ENCODE measurements around the gene SBF1.

Gene SBF1

DNA sequence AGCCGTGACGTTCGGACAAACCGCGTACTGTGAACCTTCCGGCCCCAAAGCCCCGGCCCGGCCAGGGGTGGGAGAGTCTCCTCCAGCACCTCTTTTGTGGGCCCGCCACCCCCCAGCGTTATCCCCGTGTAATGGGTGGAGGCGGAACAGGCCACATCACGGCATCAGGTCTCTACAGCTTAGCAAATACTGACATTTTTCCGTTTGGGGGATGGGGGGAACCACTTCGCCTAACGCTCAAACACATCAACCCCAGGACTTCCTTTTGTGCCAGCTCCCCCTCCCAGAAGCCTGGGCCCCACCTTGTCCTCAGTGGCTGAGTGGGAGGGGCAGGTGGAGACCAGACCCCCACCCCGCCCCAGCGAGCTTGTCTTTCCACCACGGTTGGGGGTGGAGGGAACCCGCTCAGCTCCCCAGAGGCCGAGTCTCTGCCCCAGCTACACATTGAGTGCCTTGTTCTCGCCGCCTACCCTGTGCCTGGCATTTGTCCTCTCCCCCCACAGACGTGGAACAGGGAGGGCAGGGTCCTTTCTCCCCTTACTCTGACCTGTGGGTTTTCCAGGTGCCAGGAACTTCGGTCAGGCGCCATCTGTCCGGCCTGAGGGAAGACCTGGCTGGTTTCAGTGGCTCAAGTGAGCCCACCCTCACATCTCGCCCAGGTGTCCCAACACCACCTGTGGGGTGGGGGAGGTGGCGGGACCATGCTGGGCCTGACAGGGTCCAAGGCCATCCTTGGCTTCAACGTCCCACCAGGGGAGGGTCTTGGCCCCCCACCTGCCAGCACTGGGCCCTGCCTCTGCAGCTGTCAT, 29.6 kb downstream of the SBF1 start:
- TF ChIP-seq EZH2 (IDR thresholded peaks at IDR 0.05) (no peak), POLR2AphosphoS5 (IDR thresholded peaks at IDR 0.05; ENCODE audit: borderline replicate concordance, low read depth, low read length) (no peak; the same call in 1 of the 2 replicates), FOXP2 (optimal IDR thresholded peaks at IDR 0.05; ENCODE audit: control extremely low read depth, extremely low read length, insufficient read depth) (no peak)
- Histone ChIP-seq H3K9ac (ENCODE audit: insufficient read length) (no peak overlapping the region), H3K36me3 (ENCODE audit: insufficient read depth, low read length) (peaks cover 27% of the 10 kb centered on the region; the same call in 1 of the 2 replicates), H3K27ac (peak overlapping the region; percentile 3; the same call in 1 of the 2 replicates), H3K9me3 (ENCODE audit: low read depth, low read length) (no peaks in the 10 kb centered on the region), H3K4me3 (no peak overlapping the region)
- no peak for DNase-seq (ENCODE audit: low read depth, low spot score)

DNA sequence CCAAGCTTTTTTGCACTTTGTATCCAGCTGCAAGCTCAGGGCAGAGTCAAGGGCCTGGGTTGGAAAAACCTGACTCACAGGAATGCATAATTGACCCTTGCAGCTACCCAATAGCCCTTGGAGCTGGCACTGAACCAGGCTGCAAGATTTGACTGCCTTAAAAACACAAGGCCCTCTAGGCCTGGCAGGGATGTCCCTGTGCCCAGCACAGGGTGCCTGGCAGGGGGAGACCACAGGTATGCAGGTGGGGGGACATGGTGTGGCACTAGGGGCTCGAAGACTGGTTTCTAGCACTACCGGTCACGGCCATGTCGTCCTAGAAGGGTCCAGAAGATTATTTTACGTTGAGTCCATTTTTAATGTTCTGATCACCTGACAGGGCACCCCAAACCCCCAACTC, 30.2 kb downstream of the SBF1 start:
- no peak for DNase-seq (ENCODE audit: low read depth, low spot score)
- Histone ChIP-seq H3K36me3 (ENCODE audit: insufficient read depth, low read length) (peaks cover 32% of the 10 kb centered on the region; the same call in 1 of the 2 replicates), H3K27ac (peak overlapping the region; percentile 3; the same call in 1 of the 2 replicates), H3K4me3 (no peak overlapping the region), H3K9ac (ENCODE audit: insufficient read length) (no peak overlapping the region), H3K9me3 (ENCODE audit: low read depth, low read length) (no peaks in the 10 kb centered on the region)
- TF ChIP-seq POLR2AphosphoS5 (IDR thresholded peaks at IDR 0.05; ENCODE audit: borderline replicate concordance, low read depth, low read length) = no peak
- TF ChIP-seq EZH2 (IDR thresholded peaks at IDR 0.05) = no peak
- no peak for TF ChIP-seq FOXP2 (optimal IDR thresholded peaks at IDR 0.05; ENCODE audit: control extremely low read depth, extremely low read length, insufficient read depth)

DNA sequence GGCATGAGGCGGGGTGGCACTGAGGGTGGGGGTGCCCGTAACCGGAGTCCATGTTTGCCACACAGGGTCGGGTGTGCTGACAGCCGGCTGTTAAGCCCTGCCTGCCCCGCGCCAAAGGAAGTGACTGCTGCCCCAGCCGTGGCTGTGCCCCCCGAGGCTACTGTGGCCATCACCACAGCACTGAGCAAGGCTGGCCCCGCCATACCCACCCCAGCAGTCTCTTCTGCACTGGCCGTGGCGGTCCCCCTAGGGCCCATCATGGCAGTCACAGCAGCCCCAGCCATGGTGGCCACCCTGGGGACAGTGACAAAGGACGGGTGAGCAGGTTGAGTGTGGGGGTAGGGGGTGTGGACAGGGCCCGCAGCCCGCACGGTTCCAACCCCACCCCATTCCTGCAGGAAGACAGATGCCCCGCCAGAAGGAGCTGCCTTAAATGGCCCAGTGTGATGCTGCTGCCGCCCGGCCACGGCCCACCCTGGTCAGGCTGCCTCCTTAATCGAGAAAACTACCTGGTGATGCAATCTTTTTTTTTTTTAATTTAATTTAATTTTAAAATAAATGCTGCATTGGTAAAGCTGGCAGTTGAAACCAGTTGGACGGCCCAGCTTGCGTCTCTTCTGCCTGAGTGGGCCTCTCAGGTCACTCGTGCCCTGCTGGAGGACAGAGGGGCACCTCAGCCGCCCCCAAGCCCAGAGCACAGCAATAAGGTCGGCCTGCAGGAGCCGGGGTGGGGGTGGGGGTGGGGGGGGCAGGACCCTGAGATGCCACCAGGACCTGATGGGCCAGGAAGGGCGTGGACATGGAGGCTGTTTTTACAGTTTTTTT, 30.8 kb downstream of the SBF1 start:
- DNase-seq (ENCODE audit: low read depth, low spot score) = no peak
- Histone ChIP-seq H3K4me3 (no peak overlapping the region), H3K27ac (no peak overlapping the region), H3K36me3 (ENCODE audit: insufficient read depth, low read length) (peaks cover 35% of the 10 kb centered on the region; the same call in 1 of the 2 replicates), H3K9me3 (ENCODE audit: low read depth, low read length) (no peaks in the 10 kb centered on the region), H3K9ac (ENCODE audit: insufficient read length) (no peak overlapping the region)
- TF ChIP-seq EZH2 (IDR thresholded peaks at IDR 0.05) = no peak
- TF ChIP-seq POLR2AphosphoS5 (IDR thresholded peaks at IDR 0.05; ENCODE audit: borderline replicate concordance, low read depth, low read length) = no peak
- TF ChIP-seq FOXP2 (optimal IDR thresholded peaks at IDR 0.05; ENCODE audit: control extremely low read depth, extremely low read length, insufficient read depth) = no peak

DNA sequence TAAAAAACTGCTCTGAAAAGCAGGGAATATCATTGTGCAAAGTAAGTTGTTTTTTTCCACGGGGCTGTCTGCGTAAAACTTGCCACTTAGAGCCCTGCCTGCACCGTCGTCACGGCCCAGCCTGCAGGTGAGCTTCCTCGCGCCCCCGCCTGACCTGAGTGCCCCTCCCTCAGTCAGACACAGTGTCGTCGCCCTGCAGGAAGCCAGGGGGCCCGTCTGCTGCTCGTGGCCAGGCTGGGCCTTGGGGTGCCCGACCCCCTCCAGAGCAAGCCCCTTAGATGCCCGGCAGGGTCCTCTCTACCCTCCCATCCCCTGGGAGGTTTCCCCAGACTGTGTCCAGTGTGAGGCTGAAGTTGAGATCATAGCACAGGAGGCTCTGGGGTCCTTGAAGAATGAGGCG, 31.6 kb downstream of the SBF1 start:
- TF ChIP-seq POLR2AphosphoS5 (IDR thresholded peaks at IDR 0.05; ENCODE audit: borderline replicate concordance, low read depth, low read length) = peak; percentile 18; the same call in 1 of the 2 replicates
- TF ChIP-seq EZH2 (IDR thresholded peaks at IDR 0.05) = no peak
- H3K27ac ChIP-seq = 0 out of 2 replicates have a peak overlapping the region, but pooled peaks have one; percentile 0
- no peak overlapping the region for H3K9ac ChIP-seq (ENCODE audit: insufficient read length)
- H3K9me3 ChIP-seq (ENCODE audit: low read depth, low read length) = no peaks in the 10 kb centered on the region
- H3K36me3 ChIP-seq (ENCODE audit: insufficient read depth, low read length) = peaks cover 37% of the 10 kb centered on the region; the same call in 1 of the 2 replicates
- no peak for DNase-seq (ENCODE audit: low read depth, low spot score)
- no peak overlapping the region for H3K4me3 ChIP-seq

DNA sequence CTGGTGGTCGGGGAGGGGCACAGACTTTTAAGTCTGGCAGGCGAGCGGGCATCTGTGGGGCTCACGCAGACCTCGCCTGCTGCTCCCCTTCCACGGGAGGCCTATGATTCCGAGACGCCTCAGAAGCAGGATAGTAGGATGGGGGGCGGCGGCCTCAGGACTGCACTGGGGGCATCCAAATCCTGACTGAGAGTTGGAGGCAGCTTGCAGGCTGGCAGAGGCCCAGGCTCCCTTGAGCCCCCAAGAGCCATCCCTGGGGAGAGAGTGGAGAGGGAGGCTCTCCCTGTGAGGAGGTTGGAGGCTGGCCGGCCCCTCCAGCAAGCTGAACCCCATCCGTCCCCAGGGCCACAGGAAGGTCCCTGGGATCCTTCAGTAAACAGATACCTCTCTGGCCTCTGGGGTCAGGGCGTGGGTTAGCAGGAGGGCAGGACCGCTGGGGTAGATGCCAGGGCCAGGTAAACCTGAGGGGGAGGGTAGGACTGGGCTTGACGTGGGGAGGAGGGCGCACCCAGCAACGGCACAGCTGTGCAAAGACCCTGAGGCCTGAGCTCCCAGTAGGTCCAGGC, 33.3 kb downstream of the SBF1 start:
- H3K9ac ChIP-seq (ENCODE audit: insufficient read length) = no peak overlapping the region
- H3K27ac ChIP-seq = no peak overlapping the region
- no peak for DNase-seq (ENCODE audit: low read depth, low spot score)
- H3K4me3 ChIP-seq = no peak overlapping the region
- TF ChIP-seq POLR2AphosphoS5 (IDR thresholded peaks at IDR 0.05; ENCODE audit: borderline replicate concordance, low read depth, low read length) (no peak), FOXP2 (optimal IDR thresholded peaks at IDR 0.05; ENCODE audit: control extremely low read depth, extremely low read length, insufficient read depth) (no peak), EZH2 (IDR thresholded peaks at IDR 0.05) (no peak)
- peaks cover 31% of the 10 kb centered on the region; the same call in 1 of the 2 replicates for H3K36me3 ChIP-seq (ENCODE audit: insufficient read depth, low read length)
- no peaks in the 10 kb centered on the region for H3K9me3 ChIP-seq (ENCODE audit: low read depth, low read length)

DNA sequence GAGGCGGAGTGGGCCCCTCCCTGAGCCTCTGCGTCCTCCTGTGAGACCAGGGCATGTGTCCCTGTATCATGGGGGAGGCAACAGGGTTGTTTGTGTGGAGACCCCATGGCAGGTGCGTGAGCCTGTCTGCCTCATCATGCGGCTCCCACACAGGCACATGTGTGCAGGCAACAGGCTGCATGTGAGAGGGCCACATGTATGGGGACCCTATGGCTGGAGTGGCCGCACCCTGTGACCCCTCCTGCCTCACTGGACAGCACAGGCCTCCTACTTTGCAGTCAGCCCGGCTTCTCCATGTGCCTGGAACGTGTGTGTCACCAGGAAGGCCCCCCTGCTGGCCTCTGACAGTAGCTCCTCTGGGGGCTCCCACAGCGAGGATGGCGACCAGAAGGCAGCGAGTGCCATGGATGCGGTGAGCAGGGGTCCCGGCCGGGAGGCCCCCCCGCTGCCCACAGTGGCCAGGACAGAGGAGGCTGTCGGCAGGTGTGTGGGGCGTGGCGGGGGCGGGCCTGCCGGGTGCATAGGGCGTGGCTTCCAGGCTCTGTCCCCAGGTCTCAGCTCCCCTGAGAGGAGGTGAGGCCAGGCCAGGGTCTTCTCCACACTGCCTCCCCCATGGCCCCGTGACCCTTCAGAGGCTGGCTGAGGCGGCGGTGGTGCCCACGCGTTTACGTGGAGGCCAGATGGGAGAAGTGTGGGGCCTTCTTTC, 34.1 kb downstream of the SBF1 start:
- TF ChIP-seq POLR2AphosphoS5 (IDR thresholded peaks at IDR 0.05; ENCODE audit: borderline replicate concordance, low read depth, low read length) (no peak), EZH2 (IDR thresholded peaks at IDR 0.05) (no peak), FOXP2 (optimal IDR thresholded peaks at IDR 0.05; ENCODE audit: control extremely low read depth, extremely low read length, insufficient read depth) (no peak)
- peaks cover 29% of the 10 kb centered on the region; the same call in 1 of the 2 replicates for H3K36me3 ChIP-seq (ENCODE audit: insufficient read depth, low read length)
- no peak overlapping the region for H3K9ac ChIP-seq (ENCODE audit: insufficient read length)
- no peak for DNase-seq (ENCODE audit: low read depth, low spot score)
- no peak overlapping the region for H3K27ac ChIP-seq
- H3K4me3 ChIP-seq = no peak overlapping the region
- H3K9me3 ChIP-seq (ENCODE audit: low read depth, low read length) = no peaks in the 10 kb centered on the region

DNA sequence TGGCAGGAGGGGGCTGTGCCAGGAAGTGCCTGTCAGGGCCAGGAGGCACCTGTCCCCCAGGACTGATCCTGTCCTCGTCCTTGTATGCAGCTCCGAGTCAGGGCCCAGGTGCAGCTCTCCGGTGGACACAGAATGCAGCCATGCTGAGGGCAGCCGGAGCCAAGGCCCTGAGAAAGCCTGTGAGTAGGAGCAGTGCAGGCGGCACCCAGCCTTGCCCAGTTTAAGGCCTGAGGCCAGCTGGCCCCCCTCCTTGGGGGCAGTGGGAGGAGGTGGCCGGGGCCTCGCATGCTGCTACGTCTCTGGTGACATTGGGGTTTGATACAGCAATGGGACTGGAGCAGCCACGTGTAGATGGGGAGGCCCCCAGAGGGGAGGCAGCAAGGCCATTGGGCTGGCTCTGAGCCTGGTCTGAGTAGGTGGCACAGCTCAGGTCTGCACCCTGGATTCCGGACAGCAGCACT, 34.9 kb downstream of the SBF1 start:
- DNase-seq (ENCODE audit: low read depth, low spot score) = no peak
- TF ChIP-seq FOXP2 (optimal IDR thresholded peaks at IDR 0.05; ENCODE audit: control extremely low read depth, extremely low read length, insufficient read depth) (no peak), EZH2 (IDR thresholded peaks at IDR 0.05) (no peak), POLR2AphosphoS5 (IDR thresholded peaks at IDR 0.05; ENCODE audit: borderline replicate concordance, low read depth, low read length) (no peak)

More for the DNA sequence above, 34.9 kb downstream of the SBF1 start:
- no peak overlapping the region for H3K4me3 ChIP-seq
- peaks cover 29% of the 10 kb centered on the region; the same call in 1 of the 2 replicates for H3K36me3 ChIP-seq (ENCODE audit: insufficient read depth, low read length)
- H3K9me3 ChIP-seq (ENCODE audit: low read depth, low read length) = no peaks in the 10 kb centered on the region
- no peak overlapping the region for H3K9ac ChIP-seq (ENCODE audit: insufficient read length)
- no peak overlapping the region for H3K27ac ChIP-seq

Measured in SK-N-MC (cell line).